HEK293 (cell line): ENCODE data around the gene EXOSC9.

Experiments used
- FEZF1 ChIP-seq: fragments of 450-650 bp; formaldehyde crosslinking; IDR thresholded peaks from 2 replicates; pipeline ENCODE4 v1.5.1; 2016; ENCODE audit warnings: missing biosample characterization, missing genetic modification characterization
- KLF16 ChIP-seq: fragments of 450-650 bp; formaldehyde crosslinking; IDR thresholded peaks from 2 replicates; pipeline ENCODE4 v1.5.1; 2017; ENCODE audit warnings: missing biosample characterization, missing genetic modification characterization
- MZF1 ChIP-seq: fragments of 450-650 bp; formaldehyde crosslinking; IDR thresholded peaks from 2 replicates; pipeline ENCODE4 v1.5.1; 2017; ENCODE audit warnings: missing biosample characterization, missing genetic modification characterization, borderline replicate concordance
- SALL2 ChIP-seq: fragments of 450-650 bp; formaldehyde crosslinking; IDR thresholded peaks from 2 replicates; pipeline ENCODE4 v1.5.0; 2017; ENCODE audit warnings: missing biosample characterization, mild to moderate bottlenecking, missing genetic modification characterization, borderline replicate concordance
- ZNF239 ChIP-seq: fragments of 450-650 bp; formaldehyde crosslinking; IDR thresholded peaks from 2 replicates; pipeline ENCODE4 v1.5.1; 2016; ENCODE audit warnings: missing biosample characterization, missing genetic modification characterization
- ZNF335 ChIP-seq: fragments of 450-650 bp; formaldehyde crosslinking; conservative IDR thresholded peaks from 2 replicates; pipeline ENCODE4 v1.5.1; 2016; ENCODE audit warnings: missing biosample characterization, missing genetic modification characterization
- ZNF510 ChIP-seq: fragments of 450-650 bp; formaldehyde crosslinking; IDR thresholded peaks from 2 replicates; pipeline ENCODE4 v1.5.1; 2018; ENCODE audit warnings: mild to moderate bottlenecking, missing genetic modification characterization, missing biosample characterization; ENCODE audit not compliant: insufficient replicate concordance
- ZNF596 ChIP-seq: fragments of 450-650 bp; IDR thresholded peaks from 2 replicates; pipeline ENCODE4 v1.5.0; 2018; ENCODE audit warnings: missing biosample characterization, mild to moderate bottlenecking, missing genetic modification characterization, moderate library complexity
- ZNF707 ChIP-seq: fragments of 450-650 bp; formaldehyde crosslinking; IDR thresholded peaks from 2 replicates; pipeline ENCODE4 v1.5.1; 2016; ENCODE audit warnings: missing biosample characterization, missing genetic modification characterization
- TF ChIP-seq, protein P1 (sequence below): fragments of 450-650 bp; formaldehyde crosslinking; IDR thresholded peaks from 2 replicates; pipeline ENCODE4 v1.5.1; 2016; ENCODE audit warnings: missing biosample characterization, missing genetic modification characterization
- TF ChIP-seq, protein P2 (sequence below): fragments of 450-650 bp; formaldehyde crosslinking; IDR thresholded peaks from 2 replicates; pipeline ENCODE4 v1.5.1; 2016; ENCODE audit warnings: missing biosample characterization, missing genetic modification characterization, low read depth
- TF ChIP-seq, protein P3 (sequence below): fragments of 450-650 bp; formaldehyde crosslinking; IDR thresholded peaks from 2 replicates; pipeline ENCODE4; 2016; ENCODE audit warnings: missing biosample characterization, missing genetic modification characterization
- TF ChIP-seq, protein P4 (sequence below): fragments of 450-650 bp; formaldehyde crosslinking; IDR thresholded peaks from 2 replicates; pipeline ENCODE4 v1.5.1; 2017; ENCODE audit warnings: missing biosample characterization, missing genetic modification characterization

DNA sequence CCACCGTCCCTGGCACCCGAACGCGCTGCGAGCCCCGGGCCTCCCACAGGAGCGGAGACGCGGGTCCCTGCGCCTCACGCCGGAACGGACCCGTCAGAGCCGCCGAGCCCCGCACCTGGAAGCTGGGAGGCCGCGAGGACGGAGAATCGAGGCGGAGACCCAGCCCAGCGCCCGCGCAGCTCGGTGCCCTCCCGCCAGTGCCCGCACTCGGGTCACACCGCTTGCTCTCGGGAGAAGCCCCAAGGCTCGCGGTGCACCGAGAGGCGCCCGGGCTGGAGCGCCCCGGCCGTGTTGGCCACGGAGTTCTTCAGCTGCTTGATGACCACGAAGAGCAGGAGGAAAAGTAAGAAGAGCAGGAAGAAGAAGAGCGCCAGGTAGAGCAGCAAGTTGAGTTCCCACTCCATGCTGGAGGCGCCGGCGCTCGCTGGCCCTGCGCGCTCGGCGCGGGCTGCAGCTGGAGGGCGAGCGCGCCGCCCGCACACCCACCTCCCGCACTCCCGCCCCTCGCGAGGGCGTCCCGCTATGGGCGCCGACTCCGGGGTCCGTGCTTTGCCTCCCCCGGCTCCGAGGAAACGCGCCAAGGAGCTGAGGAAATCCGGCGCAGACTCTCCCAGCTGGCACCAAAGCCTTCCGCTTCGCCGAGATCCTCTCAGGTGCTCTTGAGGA, 36.3 kb upstream of the EXOSC9 start, which contains the start of gene SMIM43:
- TF ChIP-seq FEZF1 (tag by site-specific recombination) (no peak), ZNF510 (tag by site-specific recombination) (no peak), ZNF335 (tag by site-specific recombination) (peak; percentile 59), MZF1 (no peak), ZNF707 (tag by site-specific recombination) (no peak), SALL2 (tag by site-specific recombination) (no peak), ZNF596 (tag by site-specific recombination) (no peak), KLF16 (tag by site-specific recombination) (no peak), ZNF239 (tag by site-specific recombination) (no peak)
- TF ChIP-seq, protein P1, sequence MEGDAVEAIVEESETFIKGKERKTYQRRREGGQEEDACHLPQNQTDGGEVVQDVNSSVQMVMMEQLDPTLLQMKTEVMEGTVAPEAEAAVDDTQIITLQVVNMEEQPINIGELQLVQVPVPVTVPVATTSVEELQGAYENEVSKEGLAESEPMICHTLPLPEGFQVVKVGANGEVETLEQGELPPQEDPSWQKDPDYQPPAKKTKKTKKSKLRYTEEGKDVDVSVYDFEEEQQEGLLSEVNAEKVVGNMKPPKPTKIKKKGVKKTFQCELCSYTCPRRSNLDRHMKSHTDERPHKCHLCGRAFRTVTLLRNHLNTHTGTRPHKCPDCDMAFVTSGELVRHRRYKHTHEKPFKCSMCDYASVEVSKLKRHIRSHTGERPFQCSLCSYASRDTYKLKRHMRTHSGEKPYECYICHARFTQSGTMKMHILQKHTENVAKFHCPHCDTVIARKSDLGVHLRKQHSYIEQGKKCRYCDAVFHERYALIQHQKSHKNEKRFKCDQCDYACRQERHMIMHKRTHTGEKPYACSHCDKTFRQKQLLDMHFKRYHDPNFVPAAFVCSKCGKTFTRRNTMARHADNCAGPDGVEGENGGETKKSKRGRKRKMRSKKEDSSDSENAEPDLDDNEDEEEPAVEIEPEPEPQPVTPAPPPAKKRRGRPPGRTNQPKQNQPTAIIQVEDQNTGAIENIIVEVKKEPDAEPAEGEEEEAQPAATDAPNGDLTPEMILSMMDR (tag by site-specific recombination), result no peak
- TF ChIP-seq, protein P2, sequence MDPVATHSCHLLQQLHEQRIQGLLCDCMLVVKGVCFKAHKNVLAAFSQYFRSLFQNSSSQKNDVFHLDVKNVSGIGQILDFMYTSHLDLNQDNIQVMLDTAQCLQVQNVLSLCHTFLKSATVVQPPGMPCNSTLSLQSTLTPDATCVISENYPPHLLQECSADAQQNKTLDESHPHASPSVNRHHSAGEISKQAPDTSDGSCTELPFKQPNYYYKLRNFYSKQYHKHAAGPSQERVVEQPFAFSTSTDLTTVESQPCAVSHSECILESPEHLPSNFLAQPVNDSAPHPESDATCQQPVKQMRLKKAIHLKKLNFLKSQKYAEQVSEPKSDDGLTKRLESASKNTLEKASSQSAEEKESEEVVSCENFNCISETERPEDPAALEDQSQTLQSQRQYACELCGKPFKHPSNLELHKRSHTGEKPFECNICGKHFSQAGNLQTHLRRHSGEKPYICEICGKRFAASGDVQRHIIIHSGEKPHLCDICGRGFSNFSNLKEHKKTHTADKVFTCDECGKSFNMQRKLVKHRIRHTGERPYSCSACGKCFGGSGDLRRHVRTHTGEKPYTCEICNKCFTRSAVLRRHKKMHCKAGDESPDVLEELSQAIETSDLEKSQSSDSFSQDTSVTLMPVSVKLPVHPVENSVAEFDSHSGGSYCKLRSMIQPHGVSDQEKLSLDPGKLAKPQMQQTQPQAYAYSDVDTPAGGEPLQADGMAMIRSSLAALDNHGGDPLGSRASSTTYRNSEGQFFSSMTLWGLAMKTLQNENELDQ (tag by site-specific recombination), result no peak
- TF ChIP-seq, protein P3, sequence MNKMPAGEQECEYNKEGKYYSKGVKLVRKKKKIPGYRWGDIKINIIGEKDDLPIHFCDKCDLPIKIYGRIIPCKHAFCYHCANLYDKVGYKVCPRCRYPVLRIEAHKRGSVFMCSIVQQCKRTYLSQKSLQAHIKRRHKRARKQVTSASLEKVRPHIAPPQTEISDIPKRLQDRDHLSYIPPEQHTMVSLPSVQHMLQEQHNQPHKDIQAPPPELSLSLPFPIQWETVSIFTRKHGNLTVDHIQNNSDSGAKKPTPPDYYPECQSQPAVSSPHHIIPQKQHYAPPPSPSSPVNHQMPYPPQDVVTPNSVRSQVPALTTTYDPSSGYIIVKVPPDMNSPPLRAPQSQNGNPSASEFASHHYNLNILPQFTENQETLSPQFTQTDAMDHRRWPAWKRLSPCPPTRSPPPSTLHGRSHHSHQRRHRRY (tag by site-specific recombination), result no peak
- TF ChIP-seq, protein P4, sequence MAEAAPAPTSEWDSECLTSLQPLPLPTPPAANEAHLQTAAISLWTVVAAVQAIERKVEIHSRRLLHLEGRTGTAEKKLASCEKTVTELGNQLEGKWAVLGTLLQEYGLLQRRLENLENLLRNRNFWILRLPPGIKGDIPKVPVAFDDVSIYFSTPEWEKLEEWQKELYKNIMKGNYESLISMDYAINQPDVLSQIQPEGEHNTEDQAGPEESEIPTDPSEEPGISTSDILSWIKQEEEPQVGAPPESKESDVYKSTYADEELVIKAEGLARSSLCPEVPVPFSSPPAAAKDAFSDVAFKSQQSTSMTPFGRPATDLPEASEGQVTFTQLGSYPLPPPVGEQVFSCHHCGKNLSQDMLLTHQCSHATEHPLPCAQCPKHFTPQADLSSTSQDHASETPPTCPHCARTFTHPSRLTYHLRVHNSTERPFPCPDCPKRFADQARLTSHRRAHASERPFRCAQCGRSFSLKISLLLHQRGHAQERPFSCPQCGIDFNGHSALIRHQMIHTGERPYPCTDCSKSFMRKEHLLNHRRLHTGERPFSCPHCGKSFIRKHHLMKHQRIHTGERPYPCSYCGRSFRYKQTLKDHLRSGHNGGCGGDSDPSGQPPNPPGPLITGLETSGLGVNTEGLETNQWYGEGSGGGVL, result no peak; the same call in 1 of the 2 replicates
